Smooth muscle cell (in vitro differentiated cells): ENCODE results near the gene CHD6. TPM values are rescaled to one million over a fixed set of nuclear protein-coding genes. Genes with fewer than 3 reads are reported as not detected.

Source experiments
- DNase-seq: peaks from one replicate; lab custom pipeline; 2025; ENCODE audit not compliant: unreplicated experiment; lab: John Stamatoyannopoulos, UW
- H2AFZ ChIP-seq: fragments of 200-600 bp; sonication (generic); 2 replicates; pipeline ENCODE4 v1.6.0; 2016; ENCODE audit warnings: antibody characterized with exemption, low read depth, mild to moderate bottlenecking
- H3F3A ChIP-seq: fragments of 200-600 bp; sonication (generic); 2 replicates; pipeline ENCODE4 v1.6.0; 2017; ENCODE audit warnings: antibody characterized with exemption, low read depth
- H3K27ac ChIP-seq: fragments of 200-600 bp; sonication (generic); 2 replicates; pipeline ENCODE4 v1.5.1; 2016; ENCODE audit warnings: low read depth, mild to moderate bottlenecking
- H3K27me3 ChIP-seq: fragments of 200-600 bp; sonication (generic); 2 replicates; pipeline ENCODE4 v1.6.1; 2016; ENCODE audit warnings: low read depth, mild to moderate bottlenecking
- H3K36me3 ChIP-seq: fragments of 200-600 bp; sonication (generic); 2 replicates; pipeline ENCODE4 v1.5.1; 2016; ENCODE audit warnings: low read depth
- H3K4me1 ChIP-seq: fragments of 200-600 bp; sonication (generic); 2 replicates; pipeline ENCODE4 v1.5.1; 2016; ENCODE audit warnings: low read depth
- H3K4me2 ChIP-seq: fragments of 200-600 bp; sonication (generic); 2 replicates; pipeline ENCODE4 v1.6.0; 2016; ENCODE audit warnings: mild to moderate bottlenecking
- H3K4me3 ChIP-seq: fragments of 200-600 bp; sonication (generic); 2 replicates; pipeline ENCODE4 v1.5.1; 2016; ENCODE audit warnings: mild to moderate bottlenecking
- H3K79me2 ChIP-seq: fragments of 200-600 bp; sonication (generic); 2 replicates; pipeline ENCODE4 v1.6.0; 2016; ENCODE audit warnings: low read depth, mild to moderate bottlenecking
- H3K9ac ChIP-seq: fragments of 200-600 bp; sonication (generic); 2 replicates; pipeline ENCODE4 v1.6.0; 2016; ENCODE audit warnings: low read depth
- H3K9me3 ChIP-seq: fragments of 200-600 bp; sonication (generic); replicated peaks from 2 replicates; pipeline ENCODE4 v1.5.1; 2016; ENCODE audit warnings: low read depth
- H4K20me1 ChIP-seq: fragments of 200-600 bp; sonication (generic); 2 replicates; pipeline ENCODE4 v1.6.0; 2016; ENCODE audit warnings: low read depth
- CTCF ChIP-seq: fragments of 200-600 bp; sonication (generic); IDR thresholded peaks from 2 replicates; pipeline ENCODE4 v1.5.1; 2017; ENCODE audit warnings: borderline replicate concordance, mild to moderate bottlenecking, antibody characterized with exemption; ENCODE audit not compliant: insufficient read depth, poor library complexity, severe bottlenecking
- WGBS: methylation state at CpG from one replicate; pipeline ENCODE4 v1.1.7; 2016; ENCODE audit warnings: low lambda C conversion rate; 5-methylcytosine and 5-hydroxymethylcytosine counted together
- polyA plus RNA-seq: library from polyadenylated mRNA; unstranded; fragments of >200 nt; fragmentation: Nextera tagmentation; extraction: Ambion mirVana; gene quantifications from 2 replicates; pipeline ENCODE4 v1.2.1, GENCODE V29; 2016
- total RNA-seq: library from RNA; depleted of rRNA; stranded (reverse); fragments of >200 nt; gene quantifications from 2 replicates; pipeline ENCODE4 v1.2.3, GENCODE V29; 2014

CHD6 gene
- total and polyA plus RNA-seq, 2 experiments from 2014 or later = 41.7 to 47.8 TPM

GRCh38 chr20:41405436-41405835, 212.7 kb downstream of the CHD6 start:
- Histone ChIP-seq H4K20me1 (no peaks in the 10 kb centered on the region), H3K36me3 (peaks cover 5% of the 10 kb centered on the region), H3K4me1 (no peaks in the 10 kb centered on the region), H3K27me3 (no peaks in the 10 kb centered on the region), H3K79me2 (no peaks in the 10 kb centered on the region), H3F3A (no peaks in the 10 kb centered on the region), H3K27ac (no peak overlapping the region), H3K4me3 (no peak overlapping the region), H3K4me2 (no peak overlapping the region), H2AFZ (no peak overlapping the region), H3K9ac (no peak overlapping the region), H3K9me3 (no peaks in the 10 kb centered on the region)
- DNase-seq = no peak
- 95% methylated on average over 3 of the region's 3 CpGs for WGBS
- TF ChIP-seq CTCF = no peak

GRCh38 chr20:41403604-41404003, 214.6 kb downstream of the CHD6 start:
- Histone ChIP-seq H3K79me2 (no peaks in the 10 kb centered on the region), H4K20me1 (no peaks in the 10 kb centered on the region), H3K4me2 (no peak overlapping the region), H3K4me1 (no peaks in the 10 kb centered on the region), H3K9me3 (no peaks in the 10 kb centered on the region), H3K27ac (no peak overlapping the region), H3K27me3 (no peaks in the 10 kb centered on the region), H3F3A (no peaks in the 10 kb centered on the region), H3K4me3 (no peak overlapping the region), H3K36me3 (peaks cover 5% of the 10 kb centered on the region), H2AFZ (no peak overlapping the region), H3K9ac (no peak overlapping the region)
- no peak for TF ChIP-seq CTCF
- 97% methylated on average over 12 of the region's 12 CpGs for WGBS
- no peak for DNase-seq

GRCh38 chr20:41398408-41398807, 219.8 kb downstream of the CHD6 start:
- Histone ChIP-seq H3K4me3 (no peak overlapping the region), H3K27ac (peak overlapping the region; percentile 9), H3K4me2 (no peak overlapping the region), H3K9me3 (no peaks in the 10 kb centered on the region), H3K9ac (no peak overlapping the region), H4K20me1 (no peaks in the 10 kb centered on the region), H2AFZ (no peak overlapping the region), H3K27me3 (no peaks in the 10 kb centered on the region), H3F3A (no peaks in the 10 kb centered on the region), H3K36me3 (no peaks in the 10 kb centered on the region), H3K4me1 (peaks cover 12% of the 10 kb centered on the region), H3K79me2 (no peaks in the 10 kb centered on the region)
- no peak for TF ChIP-seq CTCF
- WGBS = 30% methylated on average over 2 of the region's 2 CpGs
- DNase-seq = no peak

GRCh38 chr20:41395667-41396664, 222.2 kb downstream of the CHD6 start:
- 58% methylated on average over 16 of the region's 18 CpGs for WGBS
- no peak for DNase-seq
- Histone ChIP-seq H3K4me1 (peaks cover 12% of the 10 kb centered on the region), H3K4me2 (no peak overlapping the region), H3K4me3 (no peak overlapping the region), H3F3A (no peaks in the 10 kb centered on the region), H2AFZ (no peak overlapping the region), H3K27ac (no peak overlapping the region), H3K36me3 (no peaks in the 10 kb centered on the region), H3K9ac (no peak overlapping the region), H3K27me3 (no peaks in the 10 kb centered on the region), H3K79me2 (no peaks in the 10 kb centered on the region), H4K20me1 (no peaks in the 10 kb centered on the region), H3K9me3 (no peaks in the 10 kb centered on the region)
- no peak for TF ChIP-seq CTCF
